GM12873 (cell line): Measurements from ENCODE around the gene ATP8A2.

Experiments used
- TF ChIP-seq, protein P1 (sequence below): IDR thresholded peaks from 2 replicates; pipeline ENCODE4 v1.5.1; 2012; ENCODE audit warnings: low read depth, mild to moderate bottlenecking, moderate library complexity, low read length, control low read depth; ENCODE audit not compliant: insufficient read depth; ENCODE audit errors: missing control alignments

The ATP8A2 gene

DNA sequence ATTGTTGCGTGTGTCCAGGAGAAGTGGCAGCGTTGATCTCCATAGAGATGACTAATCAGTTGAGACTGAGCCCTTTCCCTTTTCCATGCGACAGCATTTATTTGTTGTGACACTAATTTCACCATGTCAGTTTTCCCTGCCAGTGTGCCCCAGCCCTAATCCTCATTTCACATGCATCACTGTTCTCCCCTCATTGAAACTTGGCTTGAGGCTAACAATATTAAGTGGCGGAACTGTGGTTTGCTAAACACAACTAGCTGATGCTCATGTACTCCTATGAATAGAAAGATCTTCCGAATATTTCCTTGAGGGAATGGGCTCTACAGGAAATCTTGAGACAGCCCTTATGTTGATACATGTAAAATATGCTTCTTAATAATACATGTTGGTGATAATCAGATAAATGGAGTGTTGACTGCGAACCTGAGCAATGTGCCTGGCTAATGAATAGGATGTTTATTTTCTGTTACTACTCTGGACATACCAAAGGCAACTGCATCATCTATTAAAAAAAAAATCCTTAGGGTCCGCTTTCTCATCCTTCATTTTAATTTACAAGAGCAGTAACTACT lies 258.6 kb downstream of the ATP8A2 start:
- TF ChIP-seq, protein P1, sequence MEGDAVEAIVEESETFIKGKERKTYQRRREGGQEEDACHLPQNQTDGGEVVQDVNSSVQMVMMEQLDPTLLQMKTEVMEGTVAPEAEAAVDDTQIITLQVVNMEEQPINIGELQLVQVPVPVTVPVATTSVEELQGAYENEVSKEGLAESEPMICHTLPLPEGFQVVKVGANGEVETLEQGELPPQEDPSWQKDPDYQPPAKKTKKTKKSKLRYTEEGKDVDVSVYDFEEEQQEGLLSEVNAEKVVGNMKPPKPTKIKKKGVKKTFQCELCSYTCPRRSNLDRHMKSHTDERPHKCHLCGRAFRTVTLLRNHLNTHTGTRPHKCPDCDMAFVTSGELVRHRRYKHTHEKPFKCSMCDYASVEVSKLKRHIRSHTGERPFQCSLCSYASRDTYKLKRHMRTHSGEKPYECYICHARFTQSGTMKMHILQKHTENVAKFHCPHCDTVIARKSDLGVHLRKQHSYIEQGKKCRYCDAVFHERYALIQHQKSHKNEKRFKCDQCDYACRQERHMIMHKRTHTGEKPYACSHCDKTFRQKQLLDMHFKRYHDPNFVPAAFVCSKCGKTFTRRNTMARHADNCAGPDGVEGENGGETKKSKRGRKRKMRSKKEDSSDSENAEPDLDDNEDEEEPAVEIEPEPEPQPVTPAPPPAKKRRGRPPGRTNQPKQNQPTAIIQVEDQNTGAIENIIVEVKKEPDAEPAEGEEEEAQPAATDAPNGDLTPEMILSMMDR, result no peak

DNA sequence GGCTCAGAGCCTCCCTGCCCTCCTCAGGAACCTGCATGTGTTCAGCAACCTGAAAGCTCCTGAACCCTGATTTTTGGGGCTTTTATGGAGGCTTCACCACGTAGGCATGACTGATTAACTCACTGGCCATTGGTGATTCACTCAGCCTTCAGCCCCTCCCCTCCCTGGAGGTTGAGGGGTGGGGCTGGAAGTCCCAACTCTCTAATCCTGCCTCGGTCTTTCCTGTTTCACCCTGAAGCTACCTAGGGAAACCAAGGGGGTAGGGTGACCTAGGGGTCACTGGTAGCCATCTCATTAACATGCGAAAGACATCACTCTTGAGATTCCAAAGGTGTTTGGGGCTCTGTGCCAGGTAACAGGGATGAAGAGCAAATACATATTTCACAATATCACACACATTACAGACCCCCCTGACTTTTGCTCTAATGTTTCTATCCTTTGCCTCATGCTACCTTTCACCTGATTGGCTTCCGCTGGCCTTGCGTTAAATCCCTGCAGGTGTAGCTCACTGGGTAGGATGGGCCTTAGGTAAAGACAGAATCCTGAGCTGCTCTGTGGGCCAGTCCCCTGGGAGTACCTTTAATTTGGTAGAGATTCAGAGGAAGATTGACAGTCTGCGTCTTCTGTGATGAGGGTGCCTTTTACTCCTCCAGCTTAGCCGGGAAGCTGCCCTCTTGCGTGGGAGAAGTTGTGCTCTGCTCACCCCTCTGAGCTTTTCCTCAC lies 260.6 kb downstream of the ATP8A2 start:
- TF ChIP-seq, protein P1, result no peak

DNA sequence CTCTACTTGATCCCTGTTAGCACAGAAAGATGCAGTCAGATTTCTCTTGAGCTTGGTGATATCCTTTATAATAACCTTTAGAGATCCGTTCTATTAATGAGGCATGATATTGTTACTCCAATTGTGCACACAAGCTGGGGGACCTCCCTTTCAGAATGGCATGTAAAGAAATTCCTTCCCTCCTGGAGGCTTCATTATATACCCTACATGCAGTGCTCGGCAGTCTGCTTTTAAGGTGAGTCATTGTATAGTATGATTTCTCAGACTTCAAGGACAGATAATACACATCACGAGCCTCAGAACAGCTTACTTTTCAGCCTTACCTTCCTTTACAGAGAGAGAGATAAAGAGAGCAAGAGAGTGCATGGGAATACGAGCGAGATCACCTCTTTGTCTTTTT lies 261.3 kb downstream of the ATP8A2 start:
- TF ChIP-seq, protein P1, result no peak

DNA sequence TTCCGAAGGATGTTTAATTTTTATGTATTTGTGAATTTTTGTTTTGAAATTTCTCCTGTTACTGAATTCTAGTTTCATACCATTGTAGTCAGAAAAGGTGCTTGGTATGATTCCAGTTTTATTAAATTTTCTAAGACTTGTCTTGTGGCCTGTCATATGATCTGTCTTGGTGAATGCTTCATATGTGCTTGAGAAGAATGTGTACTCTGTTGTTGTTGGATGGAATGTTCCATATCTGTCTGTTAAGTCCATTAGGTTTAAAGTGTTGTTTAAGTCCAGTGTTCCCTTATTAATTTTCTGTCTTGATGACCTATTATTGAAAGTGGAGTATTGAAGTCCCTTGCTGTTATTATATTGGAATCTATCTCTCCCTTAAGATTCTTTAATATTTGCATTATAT lies 273.9 kb downstream of the ATP8A2 start:
- TF ChIP-seq, protein P1, result no peak

DNA sequence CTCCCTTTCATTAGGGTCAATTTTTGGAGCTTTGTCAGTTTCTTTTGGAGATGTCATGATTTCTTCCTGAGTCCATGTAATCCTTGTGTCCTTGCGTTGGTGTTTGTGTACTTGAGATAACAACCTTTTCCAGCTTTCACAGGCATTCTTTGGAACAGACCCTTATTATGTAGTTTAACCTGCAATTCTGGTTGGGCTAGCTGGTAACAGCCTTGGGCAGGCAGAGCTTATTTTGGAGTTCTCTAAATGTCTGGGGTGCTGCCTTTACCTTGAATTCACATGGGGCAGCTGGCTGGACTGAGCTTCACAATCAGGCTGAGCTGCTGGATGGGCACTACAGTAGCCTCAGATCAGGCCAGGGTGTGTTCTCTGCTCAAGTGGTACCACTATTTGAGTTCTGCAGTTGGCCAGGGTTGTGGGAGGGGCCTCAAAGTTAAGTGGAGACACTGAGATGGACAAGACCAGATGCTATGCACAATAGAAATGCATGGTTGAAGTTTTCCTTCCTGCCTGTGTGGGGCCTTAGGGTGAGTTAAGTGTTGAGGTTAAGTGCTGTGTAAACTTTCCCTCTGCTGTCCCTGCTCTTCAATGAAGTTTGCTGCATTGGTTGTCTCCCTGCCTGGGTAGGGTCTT lies 277.3 kb downstream of the ATP8A2 start:
- TF ChIP-seq, protein P1, result no peak

DNA sequence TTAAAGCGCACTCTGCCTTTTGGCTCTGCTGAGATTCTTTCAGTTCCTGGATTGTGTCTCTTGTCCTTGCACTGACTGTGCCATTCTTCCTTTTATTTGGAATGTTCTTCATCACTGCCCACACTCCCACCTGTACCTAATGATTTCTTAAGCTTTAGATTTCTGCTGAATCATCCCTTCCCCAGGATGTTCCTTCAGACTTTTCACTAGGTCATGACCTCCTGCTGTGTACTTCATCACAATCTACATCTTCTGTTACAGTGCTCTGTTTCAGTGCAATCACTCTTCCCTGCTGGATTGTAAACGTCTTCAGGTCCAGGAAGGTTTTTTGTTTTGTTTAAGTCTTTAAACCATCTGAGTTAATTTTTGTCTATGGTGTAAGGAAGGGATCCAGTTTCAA lies 281.0 kb downstream of the ATP8A2 start:
- TF ChIP-seq, protein P1, result no peak

DNA sequence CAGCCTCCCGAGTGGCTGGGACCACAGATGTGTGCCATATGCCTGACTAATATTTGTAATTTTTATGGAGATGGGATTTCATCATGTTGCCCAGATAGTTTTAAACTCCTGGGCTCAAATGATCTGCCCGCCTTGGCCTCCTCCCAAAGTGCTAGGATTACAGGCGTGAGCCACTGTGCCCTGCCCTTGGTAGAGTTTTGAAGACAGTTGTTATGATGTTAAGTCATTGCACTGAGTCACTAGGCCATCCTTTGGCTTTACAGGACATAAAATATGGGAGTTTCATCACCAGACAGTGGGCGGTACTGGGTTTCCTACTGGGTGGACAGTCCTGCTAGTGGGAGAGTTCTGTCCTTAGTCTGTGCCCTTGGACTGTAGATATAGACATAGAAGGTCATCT lies 282.5 kb downstream of the ATP8A2 start:
- TF ChIP-seq, protein P1, result no peak
